Upper lobe of left lung (tissue), 6 donors: ENCODE measurements around the gene ZNF513. TPM values are rescaled to one million over a fixed set of nuclear protein-coding genes. Genes with fewer than 3 reads are reported as not detected.

Experiments
- ATAC-seq, 2 donors: fragments of 200-7000 bp; cut with Tn5 transposase; one replicate each; pipeline ENCODE4 v1.9.1; 2022; ENCODE audit warnings: mild to moderate bottlenecking in 2 of 2, moderate library complexity in 2 of 2; ENCODE audit not compliant: low FRiP score in 2 of 2
- DNase-seq, 2 donors: peaks; one replicate each; pipeline ENCODE4 v3.0.0-alpha.2; 2019 to 2020
- H3K27ac ChIP-seq, 4 donors: fragments of 200-600 bp; sonication (generic); one replicate each; pipeline ENCODE4 v1.5.1; 2016 to 2019
- H3K27me3 ChIP-seq, 4 donors: fragments of 200-600 bp; sonication (generic); one replicate each; pipeline ENCODE4 v1.5.1; 2017 to 2019
- H3K36me3 ChIP-seq, 4 donors: fragments of 200-600 bp; sonication (generic); one replicate each; pipeline ENCODE4 v1.5.1; 2016 to 2019
- H3K4me1 ChIP-seq, 4 donors: fragments of 200-600 bp; sonication (generic); one replicate each; pipeline ENCODE4 v1.5.1; 2018 to 2019
- H3K4me3 ChIP-seq, 4 donors: fragments of 200-600 bp; sonication (generic); one replicate each; pipeline ENCODE4 v1.5.1; 2017 to 2019; ENCODE audit warnings: mild to moderate bottlenecking in 2 of 4, moderate library complexity in 1 of 4
- H3K9me3 ChIP-seq, 4 donors: fragments of 200-600 bp; sonication (generic); one replicate each; pipeline ENCODE4 v1.5.1; 2018 to 2019
- CTCF ChIP-seq, 6 experiments: fragments of 450-650 bp in 4 of 6; fragments of 200-600 bp in 2 of 6; sonication (generic) in 2 of 6; IDR thresholded peaks; one replicate each; pipeline ENCODE4 v1.5.1; 2016 to 2019; ENCODE audit warnings: antibody characterized with exemption in 6 of 6
- EP300 ChIP-seq, 4 donors: sonication (generic); formaldehyde crosslinking; IDR thresholded peaks; one replicate each; pipeline ENCODE4 v1.5.1; 2017; ENCODE audit warnings: antibody characterized with exemption in 4 of 4, control low read depth in 2 of 4
- POLR2A ChIP-seq, 4 donors: fragments of 450-650 bp; IDR thresholded peaks; one replicate each; pipeline ENCODE4 v1.5.1; 2016 to 2017; ENCODE audit warnings: antibody characterized with exemption in 4 of 4, mild to moderate bottlenecking in 2 of 4
- POLR2AphosphoS5 ChIP-seq, 2 donors: sonication (generic); formaldehyde crosslinking; IDR thresholded peaks; one replicate each; pipeline ENCODE4 v1.5.1; 2017; ENCODE audit warnings: antibody characterized with exemption in 2 of 2
- WGBS, 2 donors: methylation state at CpG; one replicate each; pipeline ENCODE4 v1.1.5; 2017 to 2018; 5-methylcytosine and 5-hydroxymethylcytosine counted together
- total RNA-seq, 6 donors: library from RNA; depleted of rRNA in 4 of 6; stranded (reverse); fragments of >200 nt in 4 of 6; gene quantifications; one replicate each; pipeline versions ENCODE4 v1.1.0 to v1.2.1, GENCODE V29; 2016 to 2021
- donor health status: DM: no; HTN: no; CAD: no; lungs with moderate emphysema.
- donor health status: DM: no; HTN: yes; CAD: no; lungs with severe emphysema.

The ZNF513 gene
- total RNA-seq, 6 donors from 2014 or later, result 9.3 to 31.4 (median 18.0) TPM

- WGBS, 2 donors, result 0 to 1% methylated on average over 13 to 18 of the region's 18 CpGs
- peak overlapping the region; percentile 88 to 96 (median 94) for H3K27ac ChIP-seq
- peaks cover 28 to 45% (median 32%) of the 10 kb centered on the region in 4 donors for H3K4me1 ChIP-seq
- H3K27me3 ChIP-seq, result no peaks in the 10 kb centered on the region
- DNase-seq, result peak in 1 of 2 donors; percentile 66
- no peaks in the 10 kb centered on the region for H3K9me3 ChIP-seq
- peak overlapping the region; percentile 68 to 98 (median 80) for H3K4me3 ChIP-seq
- peaks cover 36 to 66% (median 57%) of the 10 kb centered on the region in 4 donors for H3K36me3 ChIP-seq
- TF ChIP-seq CTCF (IDR thresholded peaks at IDR 0.05) (no peak), POLR2AphosphoS5 (IDR thresholded peaks at IDR 0.05) (no peak), POLR2A (IDR thresholded peaks at IDR 0.05) (no peak)
- peak; percentile 34 to 53 for ATAC-seq
These were observed 11.0 kb downstream of the ZNF513 start for GRCh38 chr2:27369471-27370025.

GRCh38 chr2:27363933-27364332 is 16.6 kb downstream of the ZNF513 start:
- Histone ChIP-seq H3K36me3 (peaks cover 32 to 61% (median 53%) of the 10 kb centered on the region in 4 donors), H3K4me1 (peaks cover 4 to 12% (median 5%) of the 10 kb centered on the region in 4 donors), H3K4me3 (no peak overlapping the region), H3K9me3 (no peaks in the 10 kb centered on the region), H3K27ac (no peak overlapping the region), H3K27me3 (no peaks in the 10 kb centered on the region)
- ATAC-seq (no peak), DNase-seq (no peak)
- WGBS, 2 donors, result 79 to 83% methylated on average over 2 of the region's 2 CpGs
- TF ChIP-seq POLR2AphosphoS5 (IDR thresholded peaks at IDR 0.05), result no peak
- no peak for TF ChIP-seq CTCF (IDR thresholded peaks at IDR 0.05)
- no peak for TF ChIP-seq POLR2A (IDR thresholded peaks at IDR 0.05)
- no peak for TF ChIP-seq EP300 (IDR thresholded peaks at IDR 0.05)

- 95 to 96% methylated on average over 4 of the region's 4 CpGs for WGBS, 2 donors
- Histone ChIP-seq H3K4me1 (peaks cover 5 to 7% (median 6%) of the 10 kb centered on the region in 4 donors), H3K4me3 (no peak overlapping the region), H3K27me3 (no peaks in the 10 kb centered on the region), H3K27ac (no peak overlapping the region), H3K9me3 (no peaks in the 10 kb centered on the region), H3K36me3 (peaks cover 32 to 51% (median 46%) of the 10 kb centered on the region in 4 donors)
- no peak for DNase-seq
- no peak for ATAC-seq
- TF ChIP-seq EP300 (IDR thresholded peaks at IDR 0.05), result no peak
These were observed 17.7 kb downstream of the ZNF513 start for GRCh38 chr2:27362678-27363420.

- no peaks in the 10 kb centered on the region for H3K9me3 ChIP-seq
- H3K27me3 ChIP-seq, result no peaks in the 10 kb centered on the region
- DNase-seq, result peak; percentile 93 to 97
- H3K4me3 ChIP-seq, result peak within 1 kb of the TSS; percentile 72 to 97 (median 94)
- 0 to 2% methylated on average over 13 to 59 of the region's 67 CpGs for WGBS, 2 donors
- H3K36me3 ChIP-seq, result no peaks in the 10 kb centered on the region
- ATAC-seq, result peak; percentile 97 to 99
- peaks cover 32 to 45% (median 35%) of the 10 kb centered on the region in 4 donors for H3K4me1 ChIP-seq
- TF ChIP-seq POLR2AphosphoS5 (IDR thresholded peaks at IDR 0.05), result peak; percentile 52 to 81
- peak in 4 of 6 experiments; percentile 30 to 55 (median 34) for TF ChIP-seq CTCF (IDR thresholded peaks at IDR 0.05)
- TF ChIP-seq EP300 (IDR thresholded peaks at IDR 0.05), result no peak
- peak in 2 of 4 donors; percentile 44 to 72 for TF ChIP-seq POLR2A (IDR thresholded peaks at IDR 0.05)
- H3K27ac ChIP-seq, result peak within 1 kb of the TSS; percentile 89 to 94 (median 92)
These were observed 24.0 kb downstream of the ZNF513 start, which contains the start of gene GTF3C2 for GRCh38 chr2:27356382-27357181. Gene GTF3C2 (minus strand): TSS chr2:27356764. CDS start chr2:27343554, 13,210 bp downstream.

- Histone ChIP-seq H3K4me1 (peaks cover 32 to 45% (median 35%) of the 10 kb centered on the region in 4 donors), H3K4me3 (peak overlapping the region; percentile 72 to 97 (median 94)), H3K9me3 (no peaks in the 10 kb centered on the region), H3K27me3 (no peaks in the 10 kb centered on the region), H3K36me3 (no peaks in the 10 kb centered on the region), H3K27ac (peak overlapping the region; percentile 89 to 94 (median 92))
- ATAC-seq, result peak; percentile 56 to 57
- TF ChIP-seq EP300 (IDR thresholded peaks at IDR 0.05) (no peak), POLR2AphosphoS5 (IDR thresholded peaks at IDR 0.05) (no peak), CTCF (IDR thresholded peaks at IDR 0.05) (no peak), POLR2A (IDR thresholded peaks at IDR 0.05) (no peak)
- DNase-seq, result peak; percentile 76 to 84
- WGBS, 2 donors, result 0 to 1% methylated on average over 11 to 12 of the region's 12 CpGs
These were observed 24.5 kb downstream of the ZNF513 start for GRCh38 chr2:27356056-27356381.
